HG03095 (cell line): Measurements from ENCODE around the gene NAP1L4.

ENCODE experiments used
- ATAC-seq: cut with Tn5 transposase; IDR thresholded peaks from one replicate; pipeline ENCODE4 v1.9.1; 2021; ENCODE audit warnings: moderate library complexity; ENCODE audit not compliant: unreplicated experiment

The NAP1L4 gene

GRCh38 chr11:2994336-2994730, 2.2 kb upstream of the NAP1L4 start:
- no peak for ATAC-seq

GRCh38 chr11:2992997-2993325, 832 bp upstream of the NAP1L4 start:
- ATAC-seq, result no peak

- peak; percentile 32 for ATAC-seq
Measured at GRCh38 chr11:2991452-2992233, 486 bp downstream of the NAP1L4 start.

- ATAC-seq, result no peak
Measured at GRCh38 chr11:2990617-2991451, 1.3 kb downstream of the NAP1L4 start.

GRCh38 chr11:2989551-2989950, 2.6 kb downstream of the NAP1L4 start:
- no peak for ATAC-seq

GRCh38 chr11:2989006-2989405, 3.1 kb downstream of the NAP1L4 start:
- no peak for ATAC-seq

- no peak for ATAC-seq
Measured at GRCh38 chr11:2987881-2988861, 4.0 kb downstream of the NAP1L4 start.

GRCh38 chr11:2983908-2984307, 8.2 kb downstream of the NAP1L4 start:
- no peak for ATAC-seq

- no peak for ATAC-seq
Measured at GRCh38 chr11:2982214-2982613, 9.9 kb downstream of the NAP1L4 start.

- no peak for ATAC-seq
Measured at GRCh38 chr11:2981130-2981529, 11.0 kb downstream of the NAP1L4 start.

- ATAC-seq, result no peak
Measured at GRCh38 chr11:2980168-2980840, 11.8 kb downstream of the NAP1L4 start.

- no peak for ATAC-seq
Measured at GRCh38 chr11:2977113-2977512, 15.0 kb downstream of the NAP1L4 start.

- ATAC-seq, result no peak
Measured at GRCh38 chr11:2976294-2977063, 15.7 kb downstream of the NAP1L4 start.

- no peak for ATAC-seq
Measured at GRCh38 chr11:2975594-2975993, 16.5 kb downstream of the NAP1L4 start.

GRCh38 chr11:2974272-2974671, 17.9 kb downstream of the NAP1L4 start:
- ATAC-seq, result no peak

- no peak for ATAC-seq
Measured at GRCh38 chr11:2968341-2968900, 23.7 kb downstream of the NAP1L4 start.

- ATAC-seq, result no peak
Measured at GRCh38 chr11:2964782-2965181, 27.3 kb downstream of the NAP1L4 start.

GRCh38 chr11:2963761-2964160, 28.4 kb downstream of the NAP1L4 start:
- ATAC-seq, result no peak

- no peak for ATAC-seq
Measured at GRCh38 chr11:2963112-2963754, 28.9 kb downstream of the NAP1L4 start.
